Measurements from ENCODE around the gene PRDM12. TPM values are rescaled to one million over a fixed set of nuclear protein-coding genes. Genes with fewer than 3 reads are reported as not detected.
A peak's percentile ranks its signal among the peaks of the same experiment; 100 is the strongest.

PRDM12 gene
- total RNA-seq, 1 experiment from 2014 or later: 0.34 TPM

- peaks cover 10% of the 10 kb centered on the region for H3K4me1 ChIP-seq
- no TSS peak for BruUV-seq (replicated peaks)
- H3K27ac Mint-ChIP-seq (ENCODE audit: unreplicated experiment): peak within 1 kb of the TSS; percentile 92
- no peak for TF ChIP-seq CTCF (IDR thresholded peaks at IDR 0.05; ENCODE audit: insufficient read depth in 1 of 2, low read depth in 1 of 2, low read length in 1 of 2, severe bottlenecking in 1 of 2, unreplicated experiment in 1 of 2)
- H3K9me3 ChIP-seq: no peaks in the 10 kb centered on the region
- no peaks in the 10 kb centered on the region for H3K9me3 Mint-ChIP-seq (ENCODE audit: unreplicated experiment)
- H3K36me3 ChIP-seq (ENCODE audit: control insufficient read depth, insufficient read depth, low read length): no peaks in the 10 kb centered on the region; the same call in 1 of the 2 replicates
- H3K27me3 ChIP-seq (replicated peaks; ENCODE audit: control insufficient read depth, insufficient read depth, low read length): no peaks in the 10 kb centered on the region
- POLR2A ChIA-PET: interaction anchor here (0.5 to 2.2 kb wide), 6 partner anchors 10 to 151 kb away, joined by 3 to 9 read pairs (median 3); partner anchors contain the start of gene FUBP3
- no peaks in the 10 kb centered on the region for H3K27me3 Mint-ChIP-seq (ENCODE audit: insufficient read depth, unreplicated experiment)
- H3K4me1 Mint-ChIP-seq (ENCODE audit: low read depth, unreplicated experiment): peaks cover 16% of the 10 kb centered on the region
- peaks cover 55% of the 10 kb centered on the region for H3K36me3 Mint-ChIP-seq (ENCODE audit: insufficient read depth, unreplicated experiment)
- CTCF ChIA-PET: interaction anchor here (0.5 to 2.1 kb wide), 4 partner anchors 9 to 267 kb away, joined by 3 to 13 read pairs (median 10); no protein-coding TSS in a partner anchor
- peak within 1 kb of the TSS; percentile 95 for H3K4me3 Mint-ChIP-seq (ENCODE audit: unreplicated experiment)
- intact Hi-C loops (cut with micrococcal nuclease; ENCODE audit: unreplicated experiment): loop anchor here (2.0 kb wide), 1 partner anchor 19 kb away; no protein-coding TSS in a partner anchor
- peak; percentile 91 to 99 for DNase-seq
- peak within 1 kb of the TSS; percentile 70 for H3K4me3 ChIP-seq (ENCODE audit: low read depth, low read length)
These were observed 29.2 kb downstream of the PRDM12 start, which contains the start of gene EXOSC2 for GRCh38 chr9:130693426-130694191. Gene EXOSC2, plus strand, starts transcription at chr9:130693780. Its CDS starts 12 bp downstream, at chr9:130693792.

GRCh38 chr9:130694205-130694604 lies 29.8 kb downstream of the PRDM12 start:
- Histone ChIP-seq H3K4me3 (ENCODE audit: low read depth, low read length) (peak overlapping the region; percentile 70), H3K36me3 (ENCODE audit: control insufficient read depth, insufficient read depth, low read length) (no peaks in the 10 kb centered on the region; the same call in 1 of the 2 replicates), H3K27me3 (replicated peaks; ENCODE audit: control insufficient read depth, insufficient read depth, low read length) (no peaks in the 10 kb centered on the region), H3K4me1 (peaks cover 10% of the 10 kb centered on the region), H3K9me3 (no peaks in the 10 kb centered on the region)
- DNase-seq: no peak
- Mint-ChIP-seq H3K9me3 (ENCODE audit: unreplicated experiment) (no peaks in the 10 kb centered on the region), H3K4me3 (ENCODE audit: unreplicated experiment) (peak overlapping the region; percentile 95), H3K36me3 (ENCODE audit: insufficient read depth, unreplicated experiment) (peaks cover 61% of the 10 kb centered on the region), H3K27ac (ENCODE audit: unreplicated experiment) (peak overlapping the region; percentile 92), H3K4me1 (ENCODE audit: low read depth, unreplicated experiment) (peaks cover 15% of the 10 kb centered on the region), H3K27me3 (ENCODE audit: insufficient read depth, unreplicated experiment) (no peaks in the 10 kb centered on the region)
- TF ChIP-seq CTCF (IDR thresholded peaks at IDR 0.05; ENCODE audit: insufficient read depth in 1 of 2, low read depth in 1 of 2, low read length in 1 of 2, severe bottlenecking in 1 of 2, unreplicated experiment in 1 of 2): no peak
- BruUV-seq (replicated peaks): TSS peak; percentile 36
- POLR2A ChIA-PET: interaction anchor here (2.2 kb wide), 1 partner anchor 10 kb away, joined by 9 read pairs; no protein-coding TSS in a partner anchor
- CTCF ChIA-PET: interaction anchor here (1.2 to 2.1 kb wide), 2 partner anchors 10 to 172 kb away, joined by 13 read pairs; no protein-coding TSS in a partner anchor
- intact Hi-C loops (cut with micrococcal nuclease; ENCODE audit: unreplicated experiment): no loop called here

DNA sequence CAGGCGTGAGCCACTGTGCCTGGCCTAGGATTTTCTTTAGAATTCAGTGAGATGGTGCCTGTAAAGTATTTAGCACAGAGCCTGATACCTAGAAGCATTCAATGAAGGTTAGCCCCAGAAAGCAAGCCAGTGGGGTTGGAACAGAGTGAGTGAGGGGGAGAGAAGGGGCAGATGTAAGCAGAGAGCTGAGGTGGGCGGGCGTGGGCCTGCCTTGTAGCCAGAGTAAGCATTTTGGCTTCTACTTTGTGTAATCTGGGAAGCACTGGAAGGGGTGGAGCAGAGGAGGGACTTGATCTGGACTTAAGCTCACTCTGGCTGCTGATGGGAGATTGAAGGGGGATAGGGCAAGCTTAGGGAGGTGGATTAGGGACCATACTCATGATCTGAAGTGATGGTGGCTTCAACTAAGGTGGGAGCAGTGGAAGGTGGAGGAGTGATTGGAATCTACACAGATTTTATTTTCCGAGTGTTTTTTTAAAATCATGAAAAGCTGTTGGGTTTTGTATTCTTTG lies 31.8 kb downstream of the PRDM12 start:
- CTCF ChIA-PET: no interaction called here
- intact Hi-C loops (cut with micrococcal nuclease; ENCODE audit: unreplicated experiment): no loop called here
- no peak for TF ChIP-seq CTCF (IDR thresholded peaks at IDR 0.05; ENCODE audit: insufficient read depth in 1 of 2, low read depth in 1 of 2, low read length in 1 of 2, severe bottlenecking in 1 of 2, unreplicated experiment in 1 of 2)
- no peaks in the 10 kb centered on the region for H3K9me3 ChIP-seq
- peaks cover 3% of the 10 kb centered on the region; the same call in 1 of the 2 replicates for H3K4me1 ChIP-seq
- H3K4me1 Mint-ChIP-seq (ENCODE audit: low read depth, unreplicated experiment): peaks cover 9% of the 10 kb centered on the region
- no peaks in the 10 kb centered on the region for H3K9me3 Mint-ChIP-seq (ENCODE audit: unreplicated experiment)
- H3K27ac Mint-ChIP-seq (ENCODE audit: unreplicated experiment): no peak overlapping the region
- POLR2A ChIA-PET: no interaction called here
- no peaks in the 10 kb centered on the region; the same call in 1 of the 2 replicates for H3K36me3 ChIP-seq (ENCODE audit: control insufficient read depth, insufficient read depth, low read length)
- no peak overlapping the region for H3K4me3 Mint-ChIP-seq (ENCODE audit: unreplicated experiment)
- DNase-seq: no peak
- H3K4me3 ChIP-seq (ENCODE audit: low read depth, low read length): no peak overlapping the region
- peaks cover 66% of the 10 kb centered on the region for H3K36me3 Mint-ChIP-seq (ENCODE audit: insufficient read depth, unreplicated experiment)
- no peaks in the 10 kb centered on the region for H3K27me3 Mint-ChIP-seq (ENCODE audit: insufficient read depth, unreplicated experiment)
- H3K27me3 ChIP-seq (replicated peaks; ENCODE audit: control insufficient read depth, insufficient read depth, low read length): no peaks in the 10 kb centered on the region
- no TSS peak for BruUV-seq (replicated peaks)

Data from Caco-2 (cell line).